HPDE6-E6E7 (cell line): ENCODE data around the gene ZNF367.
"Not testable (repeated sequence)": the region's sequence is repeated elsewhere in the genome, so short reads cannot be mapped to it uniquely, and the experiment has no call there.

Experiments
- DNase-seq: peaks from one replicate; pipeline ENCODE4 v3.0.0; 2011; ENCODE audit warnings: missing footprints; ENCODE audit errors: extremely low spot score

ZNF367 gene

DNA sequence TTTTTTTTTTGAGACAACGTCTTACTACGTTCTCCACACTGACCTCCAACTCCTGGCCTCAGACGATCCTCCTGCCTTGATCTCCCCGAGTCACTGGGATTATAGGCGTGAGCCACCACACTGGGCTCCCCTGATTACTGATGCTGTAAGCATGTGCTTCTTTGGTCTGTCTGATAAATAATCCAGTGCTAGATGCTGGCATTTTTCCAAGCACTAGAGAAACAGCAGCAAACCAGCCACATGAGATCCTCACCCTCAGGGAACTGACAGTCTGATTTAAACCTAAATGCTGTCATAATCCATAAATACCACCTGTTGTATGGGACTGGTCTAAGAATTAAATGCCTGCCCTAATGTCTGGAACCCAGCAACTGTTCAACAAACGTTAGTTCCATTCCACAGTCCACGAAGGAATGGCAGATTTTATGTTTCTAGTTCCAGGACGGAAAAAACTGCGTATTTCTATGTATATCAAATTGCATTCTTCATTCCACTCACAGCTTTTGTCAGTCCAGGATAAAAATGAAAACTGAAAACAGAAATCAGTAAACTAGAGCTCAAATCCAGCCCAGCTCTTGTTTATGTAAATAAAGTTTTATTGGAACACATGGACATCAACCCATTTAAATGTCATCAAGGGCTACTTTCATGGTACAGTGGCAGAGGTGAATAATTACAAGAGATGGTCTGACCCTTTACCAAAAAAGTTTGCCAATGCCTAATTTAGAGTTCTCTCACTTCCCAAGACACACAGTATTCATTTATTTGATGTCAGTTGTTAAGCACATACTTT, 54.8 kb downstream of the ZNF367 start:
- DNase-seq: no peak

DNA sequence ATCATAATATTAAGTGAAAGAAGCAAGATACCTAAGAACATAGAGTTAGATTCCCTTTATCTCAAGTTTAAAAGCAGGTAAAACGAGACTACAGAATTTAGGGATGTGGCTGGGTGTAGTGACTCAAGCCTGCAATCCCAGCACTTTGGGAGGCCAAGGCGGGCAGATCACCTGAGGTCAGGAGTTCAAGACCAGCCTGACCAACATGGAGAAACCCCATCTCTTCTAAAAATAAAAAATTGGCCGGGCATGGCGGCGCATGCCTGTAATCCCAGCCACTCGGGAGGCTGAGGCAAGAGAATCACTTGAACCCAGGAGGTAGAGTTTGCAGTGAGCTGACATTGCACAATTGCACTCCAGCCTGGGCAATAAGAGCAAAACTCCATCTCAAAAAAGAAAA, 56.1 kb downstream of the ZNF367 start:
- DNase-seq: not testable (repeated sequence)

- DNase-seq: no peak
These were observed 56.5 kb downstream of the ZNF367 start for GRCh38 chr9:96361668-96362067.

GRCh38 chr9:96360976-96361375, 57.2 kb downstream of the ZNF367 start:
- DNase-seq: no peak

DNA sequence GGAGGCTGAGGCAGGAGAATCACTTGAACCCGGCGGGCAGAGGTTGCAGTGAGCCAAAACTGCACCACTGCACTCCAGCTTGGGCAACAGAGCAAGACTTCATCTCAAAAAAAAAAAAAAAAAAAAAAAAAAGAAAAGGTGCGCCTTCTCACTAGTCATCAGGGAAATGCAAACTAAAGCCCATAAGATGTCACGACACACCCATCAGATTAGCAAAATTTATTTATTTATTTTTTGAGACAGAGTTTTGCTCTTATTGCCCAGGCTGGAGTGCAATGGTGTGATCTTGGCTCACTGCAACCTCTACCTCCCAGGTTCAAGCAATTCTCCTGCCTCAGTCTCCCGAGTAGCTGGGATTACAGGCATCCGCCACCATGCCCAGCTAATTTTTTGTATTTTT, 57.6 kb downstream of the ZNF367 start:
- DNase-seq: not testable (repeated sequence)

DNA sequence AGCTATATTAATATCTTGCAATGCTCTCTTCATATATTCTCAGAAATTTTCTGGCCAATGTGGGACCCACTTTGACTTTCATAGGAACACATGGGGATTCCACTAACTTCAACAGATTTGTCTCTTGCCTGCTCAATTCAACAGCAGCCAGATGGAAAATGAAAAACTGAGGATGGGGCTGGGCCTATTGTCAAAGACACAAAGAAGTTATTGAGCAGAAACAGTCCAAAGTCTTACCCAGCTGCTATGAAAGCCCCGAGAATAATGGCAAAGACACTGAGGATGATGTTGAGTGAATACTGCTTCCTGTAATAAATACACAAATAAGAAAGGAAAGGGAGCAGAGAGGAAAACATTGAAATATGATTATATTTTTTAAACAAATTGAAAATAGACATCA, 67.3 kb downstream of the ZNF367 start:
- DNase-seq: no peak

DNA sequence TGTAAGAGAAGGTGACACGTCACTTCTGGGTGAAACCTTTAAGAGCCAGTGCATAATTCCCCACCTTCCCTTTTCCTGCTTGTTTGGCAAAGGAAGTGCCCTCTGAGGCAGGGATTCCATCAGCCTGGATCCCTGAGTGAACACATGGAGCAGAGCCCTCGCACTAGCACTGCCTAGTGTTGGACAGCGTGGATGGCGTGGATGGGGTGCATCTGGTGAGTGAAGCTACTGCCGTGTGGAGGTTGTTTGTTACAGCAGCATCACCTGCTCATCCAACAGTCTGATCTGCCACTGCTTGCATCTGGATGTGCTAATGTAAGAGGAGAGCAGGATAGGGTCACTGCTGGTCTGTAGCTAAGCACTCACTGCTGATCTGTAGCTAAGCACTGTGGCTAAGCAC, 69.9 kb downstream of the ZNF367 start:
- no peak for DNase-seq

DNA sequence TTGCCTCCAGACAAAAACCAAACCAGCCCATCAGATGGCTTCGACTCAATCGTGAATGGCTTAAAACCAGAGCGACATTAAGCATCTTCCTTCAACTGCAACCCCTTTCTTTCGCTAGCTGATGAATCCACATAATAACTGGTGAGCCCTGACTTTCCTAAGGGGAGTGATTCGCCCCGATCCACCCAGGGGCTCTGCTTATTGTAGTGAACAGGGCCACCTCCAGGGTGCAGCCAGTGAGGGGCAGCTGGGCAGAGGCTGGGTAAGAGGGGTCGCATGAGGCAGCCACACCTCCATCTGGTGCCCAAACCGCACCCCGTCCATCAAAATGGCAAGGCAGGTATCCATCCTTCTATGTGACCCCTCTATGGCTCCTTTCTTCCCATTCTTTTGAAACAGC, 72.6 kb downstream of the ZNF367 start:
- no peak for DNase-seq

DNA sequence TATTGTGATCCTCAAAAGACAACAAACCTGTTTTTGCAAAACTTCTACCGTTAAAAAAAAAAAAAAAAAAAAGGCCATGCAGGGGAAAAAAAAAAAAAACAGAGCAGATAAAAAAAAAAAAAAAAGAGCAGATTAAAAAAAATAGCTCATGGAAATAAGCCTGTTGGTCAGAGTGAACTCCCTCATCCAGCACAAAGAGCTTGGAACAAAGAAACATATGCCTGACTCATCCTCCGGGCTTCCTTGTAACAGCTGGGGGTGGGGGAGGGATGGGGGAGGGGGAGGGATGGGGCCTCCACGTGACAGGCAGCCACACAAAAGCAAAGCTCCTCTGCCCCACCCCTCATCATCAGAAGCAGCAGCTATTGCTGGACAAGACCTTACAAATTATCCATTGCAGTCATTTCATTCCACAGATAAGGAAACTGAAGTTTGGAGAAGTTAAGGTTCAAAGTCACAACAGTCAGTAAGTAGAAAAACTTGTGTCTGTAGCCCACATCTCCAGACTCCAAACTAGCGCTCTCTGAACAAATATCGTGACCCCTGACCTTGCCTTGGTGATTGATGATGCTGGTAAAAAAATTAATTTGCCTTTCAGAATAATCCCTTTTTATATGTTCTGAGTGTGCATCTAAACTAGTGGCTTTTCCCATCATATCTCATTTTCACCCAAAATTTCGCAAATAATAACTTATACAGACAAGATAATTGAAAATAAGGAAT, 73.6 kb downstream of the ZNF367 start:
- DNase-seq: peak; percentile 92

- no peak for DNase-seq
These were observed 74.4 kb downstream of the ZNF367 start for GRCh38 chr9:96343515-96344360.

DNA sequence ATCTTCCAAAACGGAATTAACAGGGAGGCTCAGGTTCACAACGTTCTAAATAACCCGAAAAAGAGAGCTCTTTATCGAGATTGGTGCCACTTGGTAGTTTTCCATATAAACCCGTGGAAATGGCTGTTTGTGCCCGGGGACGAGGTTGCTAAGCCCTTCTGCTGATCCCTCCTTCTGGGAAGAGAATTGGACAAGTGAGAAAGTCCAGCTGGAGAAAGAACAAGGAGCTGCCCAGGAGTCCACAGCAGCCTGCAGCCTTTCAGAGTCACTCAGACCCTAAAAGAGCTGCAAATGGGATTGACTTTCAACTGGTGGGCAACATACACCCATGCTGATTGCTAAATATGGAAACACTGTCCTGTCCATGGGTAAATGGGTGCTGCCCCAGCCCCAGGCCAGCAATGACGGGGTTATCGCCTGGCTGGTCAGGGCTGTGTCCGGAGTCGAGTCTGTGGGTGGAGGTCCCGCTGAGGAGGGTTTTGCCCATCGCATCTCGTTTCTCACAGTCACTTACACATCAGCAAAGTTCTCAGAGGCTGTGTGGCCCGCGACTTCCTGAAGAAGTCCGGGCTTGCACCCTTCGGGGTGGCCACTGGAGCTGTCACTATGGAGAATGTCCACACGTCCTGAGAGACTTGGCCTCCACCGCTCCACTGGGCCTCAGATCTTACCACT, 75.5 kb downstream of the ZNF367 start:
- DNase-seq: no peak

- no peak for DNase-seq
These were observed 77.5 kb downstream of the ZNF367 start for GRCh38 chr9:96340707-96341106.

GRCh38 chr9:96338299-96338698, 79.9 kb downstream of the ZNF367 start:
- DNase-seq: no peak
